ENCODE measurements around the gene SLC17A7. TPM values are rescaled to one million over a fixed set of nuclear protein-coding genes. Genes with fewer than 3 reads are reported as not detected.

SLC17A7 gene
- total RNA-seq, 4 donors from 2014 or later, result 0.60 to 1.2 (median 1.1) TPM

- TF ChIP-seq POLR2A (IDR thresholded peaks at IDR 0.05), result no peak
- no peak for TF ChIP-seq CTCF (IDR thresholded peaks at IDR 0.05)
- TF ChIP-seq POLR2AphosphoS5 (IDR thresholded peaks at IDR 0.05), result peak in 1 of 3 donors; percentile 54
- 59% methylated on average over 5 of the region's 5 CpGs for WGBS
- H3K9me3 ChIP-seq, result no peaks in the 10 kb centered on the region
- H3K4me1 ChIP-seq, result peaks cover 35% of the 10 kb centered on the region
- H3K27me3 ChIP-seq, result no peaks in the 10 kb centered on the region
- H3K4me3 ChIP-seq, result no peak overlapping the region
- peak overlapping the region; percentile 61 for H3K27ac ChIP-seq
- DNase-seq (ENCODE audit: low spot score in 2 of 2), result no peak
- H3K36me3 ChIP-seq, result peaks cover 15% of the 10 kb centered on the region
Measured at GRCh38 chr19:49455773-49456172, 14.4 kb upstream of the SLC17A7 start.

GRCh38 chr19:49453757-49454240 lies 12.5 kb upstream of the SLC17A7 start:
- peaks cover 6% of the 10 kb centered on the region for H3K36me3 ChIP-seq
- WGBS, result 48% methylated on average over 10 of the region's 10 CpGs
- TF ChIP-seq CTCF (IDR thresholded peaks at IDR 0.05), result no peak
- DNase-seq (ENCODE audit: low spot score in 2 of 2), result no peak
- H3K4me1 ChIP-seq, result peaks cover 40% of the 10 kb centered on the region
- no peaks in the 10 kb centered on the region for H3K9me3 ChIP-seq
- peak overlapping the region; percentile 96 for H3K27ac ChIP-seq
- H3K27me3 ChIP-seq, result no peaks in the 10 kb centered on the region
- peak overlapping the region; percentile 73 for H3K4me3 ChIP-seq

GRCh38 chr19:49453013-49453756 lies 11.9 kb upstream of the SLC17A7 start, which contains the start of gene ALDH16A1:
Gene ALDH16A1 (plus strand): TSS chr19:49453225. CDS start chr19:49453332, 107 bp downstream.
- under 1% methylated on average over 35 of the region's 66 CpGs for WGBS
- DNase-seq (ENCODE audit: low spot score in 2 of 2), result peak; percentile 99 to 100
- peaks cover 36% of the 10 kb centered on the region for H3K4me1 ChIP-seq

GRCh38 chr19:49451430-49452181 lies 10.3 kb upstream of the SLC17A7 start, which contains the start of gene PIH1D1:
Gene PIH1D1 (minus strand): TSS chr19:49451814. CDS start chr19:49451574, 240 bp downstream.
- peaks cover 15% of the 10 kb centered on the region for H3K36me3 ChIP-seq
- peak; percentile 98 to 99 for DNase-seq (ENCODE audit: low spot score in 2 of 2)
- H3K27me3 ChIP-seq, result no peaks in the 10 kb centered on the region
- H3K4me3 ChIP-seq, result peak within 1 kb of the TSS; percentile 73
- H3K9me3 ChIP-seq, result no peaks in the 10 kb centered on the region
- TF ChIP-seq POLR2A (IDR thresholded peaks at IDR 0.05), result peak in 1 of 2 donors; percentile 15
- TF ChIP-seq EP300 (IDR thresholded peaks at IDR 0.05), result no peak
- TF ChIP-seq POLR2AphosphoS5 (IDR thresholded peaks at IDR 0.05), result peak in 1 of 3 donors; percentile 88
- peak in 1 of 2 donors; percentile 10 for TF ChIP-seq CTCF (IDR thresholded peaks at IDR 0.05)
- H3K4me1 ChIP-seq, result peaks cover 43% of the 10 kb centered on the region
- under 1% methylated on average over 30 of the region's 42 CpGs for WGBS
- peak within 1 kb of the TSS; percentile 96 for H3K27ac ChIP-seq

More at GRCh38 chr19:49453013-49453756, 11.9 kb upstream of the SLC17A7 start, which contains the start of gene ALDH16A1:
- no peaks in the 10 kb centered on the region for H3K27me3 ChIP-seq
- H3K4me3 ChIP-seq, result peak within 1 kb of the TSS; percentile 73
- peaks cover 6% of the 10 kb centered on the region for H3K36me3 ChIP-seq
- H3K27ac ChIP-seq, result peak within 1 kb of the TSS; percentile 96
- no peaks in the 10 kb centered on the region for H3K9me3 ChIP-seq
- TF ChIP-seq POLR2AphosphoS5 (IDR thresholded peaks at IDR 0.05) (peak; percentile 22 to 91 (median 79)), CTCF (IDR thresholded peaks at IDR 0.05) (no peak), EP300 (IDR thresholded peaks at IDR 0.05) (no peak), POLR2A (IDR thresholded peaks at IDR 0.05) (peak; percentile 79 to 90)

GRCh38 chr19:49450405-49450804 lies 9.1 kb upstream of the SLC17A7 start:
- H3K27me3 ChIP-seq, result no peaks in the 10 kb centered on the region
- H3K36me3 ChIP-seq, result peaks cover 18% of the 10 kb centered on the region
- H3K27ac ChIP-seq, result no peak overlapping the region
- peaks cover 37% of the 10 kb centered on the region for H3K4me1 ChIP-seq
- no peaks in the 10 kb centered on the region for H3K9me3 ChIP-seq
- TF ChIP-seq POLR2AphosphoS5 (IDR thresholded peaks at IDR 0.05) (no peak), CTCF (IDR thresholded peaks at IDR 0.05) (no peak), POLR2A (IDR thresholded peaks at IDR 0.05) (no peak), EP300 (IDR thresholded peaks at IDR 0.05) (no peak)
- peak overlapping the region; percentile 73 for H3K4me3 ChIP-seq
- WGBS, result 84% methylated on average over 7 of the region's 7 CpGs
- no peak for DNase-seq (ENCODE audit: low spot score in 2 of 2)

All from suprapubic skin (tissue), 4 donors.